Gastroesophageal sphincter (tissue), 3 donors: ENCODE measurements around the gene ALDH1L1.

ENCODE experiments used
- CTCF ChIP-seq, 4 experiments: fragments of 200-600 bp in 2 of 4; fragments of 450-650 bp in 2 of 4; sonication (generic) in 1 of 4; IDR thresholded peaks; one replicate each; pipeline ENCODE4 v1.5.1; 2017 to 2019; ENCODE audit warnings: antibody characterized with exemption in 4 of 4, mild to moderate bottlenecking in 2 of 4, moderate library complexity in 2 of 4
- EP300 ChIP-seq: sonication (generic); formaldehyde crosslinking; IDR thresholded peaks from one replicate; pipeline ENCODE4 v1.6.1; 2017; ENCODE audit warnings: antibody characterized with exemption, mild to moderate bottlenecking

GRCh38 chr3:126166009-126166408 lies 14.4 kb downstream of the ALDH1L1 start:
- TF ChIP-seq EP300 (no peak), CTCF (IDR thresholded peaks at IDR 0.05) (no peak)
